Testis (tissue), 2 donors: Measurements from ENCODE around the gene ZNF865.

ENCODE experiments used
- CTCF ChIP-seq, 3 experiments: fragments of 450-650 bp in 2 of 3; fragments of 200-600 bp in 1 of 3; sonication (generic) in 1 of 3; IDR thresholded peaks; one replicate each; pipeline ENCODE4 v1.5.1; 2016 to 2019; ENCODE audit warnings: antibody characterized with exemption in 3 of 3, mild to moderate bottlenecking in 2 of 3, moderate library complexity in 1 of 3
- POLR2A ChIP-seq: fragments of 450-650 bp; IDR thresholded peaks from one replicate; pipeline ENCODE4 v1.6.1; 2017; ENCODE audit warnings: antibody characterized with exemption, mild to moderate bottlenecking, moderate library complexity

GRCh38 chr19:55656552-55656951 is 51.1 kb downstream of the ZNF865 start:
- TF ChIP-seq CTCF (IDR thresholded peaks at IDR 0.05) (no peak), POLR2A (no peak)
